Liver (tissue), 4 donors: ENCODE data around the gene MRAS. TPM values are rescaled to one million over a fixed set of nuclear protein-coding genes. Genes with fewer than 3 reads are reported as not detected.

Source experiments
- polyA plus RNA-seq, 2 donors: library from polyadenylated mRNA; stranded (reverse) in 1 of 2; unstranded in 1 of 2; fragments of 200-250 nt in 1 of 2; fragments of >200 nt in 1 of 2; fragmentation: Nextera tagmentation in 1 of 2; extraction: Ambion mirVana in 1 of 2; gene quantifications; one replicate each; pipeline versions ENCODE4 v1.2.1 to v1.2.3, GENCODE V29; 2013 to 2015
- total RNA-seq, 2 donors: library from RNA; depleted of rRNA; stranded (reverse); fragments of >200 nt; gene quantifications; one replicate each; pipeline ENCODE4 v1.2.3, GENCODE V29; 2014
- donor health status: healthy.
- donor health status: healthy.
- donor health status: healthy.

Gene MRAS
- total and polyA plus RNA-seq, 4 donors = 1.6 to 2.6 (median 1.9) TPM

Other genes starting within 250 kb of the MRAS start
- gene DZIP1L, start 233.0 kb upstream of the MRAS start, total RNA-seq = 1 to 10 TPM; 1.6 to 5.9 TPM
- under 1 TPM; 0.62 to 0.89 TPM for gene DZIP1L, start 233.0 kb upstream of the MRAS start, polyA plus RNA-seq
- under 1 TPM; 0.17 to 0.42 TPM for gene A4GNT, start 216.2 kb upstream of the MRAS start, total RNA-seq
- under 1 TPM in 1 of 2 donors, not detected in 1; 0.07 TPM for gene A4GNT, start 216.2 kb upstream of the MRAS start, polyA plus RNA-seq
- 10 to 100 TPM in 1 of 2 donors, 1 to 10 TPM in 1; 7.4 to 11.0 TPM for gene DBR1, start 173.7 kb upstream of the MRAS start, total RNA-seq
- gene DBR1, start 173.7 kb upstream of the MRAS start, polyA plus RNA-seq = 1 to 10 TPM; 3.2 to 3.8 TPM
- 10 to 100 TPM; 34.1 to 53.6 TPM for gene ARMC8, start 161.3 kb upstream of the MRAS start, total RNA-seq
- 10 to 100 TPM in 1 of 2 donors, 1 to 10 TPM in 1; 8.4 to 11.5 TPM for gene ARMC8, start 161.3 kb upstream of the MRAS start, polyA plus RNA-seq
- gene NME9, start 18.7 kb upstream of the MRAS start, total RNA-seq = under 1 TPM in 1 of 2 donors, not detected in 1; 0.08 TPM
- gene NME9, start 18.7 kb upstream of the MRAS start, polyA plus RNA-seq = under 1 TPM in 1 of 2 donors, not detected in 1; 0.39 TPM
- gene ESYT3, start 86.0 kb downstream of the MRAS start, total RNA-seq = under 1 TPM; under 0.01 to 0.05 TPM
- under 1 TPM; 0.06 to 0.07 TPM for gene ESYT3, start 86.0 kb downstream of the MRAS start, polyA plus RNA-seq
- 10 to 100 TPM in 1 of 2 donors, 1 to 10 TPM in 1; 8.0 to 26.5 TPM for gene CEP70, start 245.7 kb downstream of the MRAS start, total RNA-seq
- gene CEP70, start 245.7 kb downstream of the MRAS start, polyA plus RNA-seq = 10 to 100 TPM in 1 of 2 donors, 1 to 10 TPM in 1; 6.9 to 10.3 TPM